Effector memory CD8-positive, alpha-beta T cell (primary cell): Measurements from ENCODE around the gene CDK17.
"Not testable (repeated sequence)": the region's sequence is repeated elsewhere in the genome, so short reads cannot be mapped to it uniquely, and the experiment has no call there.

Experiments used
- ATAC-seq: fragments of 150-1000 bp; cut with Tn5 transposase; replicated peaks from 2 replicates; pipeline ENCODE4 v1.10.0; 2021; ENCODE audit warnings: mild to moderate bottlenecking, moderate library complexity
- DNase-seq, 3 experiments: peaks; one replicate each; pipeline ENCODE4 v3.0.0; 2021
- H3K27ac Mint-ChIP-seq, 2 donors: one replicate each; pipeline ENCODE4 v1.8.0; 2022; ENCODE audit warnings: mild to moderate bottlenecking in 2 of 2, mixed read lengths in 2 of 2, moderate library complexity in 2 of 2
- H3K27me3 Mint-ChIP-seq, 2 donors: one replicate each; pipeline ENCODE4 v1.8.0; 2022; ENCODE audit warnings: mixed read lengths in 2 of 2
- H3K36me3 Mint-ChIP-seq: one replicate; pipeline ENCODE4 v1.8.0; 2022; ENCODE audit warnings: mild to moderate bottlenecking, moderate library complexity, mixed read lengths; ENCODE audit not compliant: insufficient read depth
- H3K4me1 Mint-ChIP-seq, 2 donors: one replicate each; pipeline ENCODE4 v1.8.0; 2022; ENCODE audit warnings: low read depth in 2 of 2, mixed read lengths in 2 of 2
- H3K4me3 Mint-ChIP-seq, 2 donors: one replicate each; pipeline ENCODE4 v1.8.0; 2022; ENCODE audit warnings: mild to moderate bottlenecking in 2 of 2, mixed read lengths in 2 of 2, moderate library complexity in 2 of 2
- H3K9me3 Mint-ChIP-seq, 2 donors: one replicate each; pipeline ENCODE4 v1.8.0; 2022; ENCODE audit warnings: mixed read lengths in 2 of 2

Gene CDK17

DNA sequence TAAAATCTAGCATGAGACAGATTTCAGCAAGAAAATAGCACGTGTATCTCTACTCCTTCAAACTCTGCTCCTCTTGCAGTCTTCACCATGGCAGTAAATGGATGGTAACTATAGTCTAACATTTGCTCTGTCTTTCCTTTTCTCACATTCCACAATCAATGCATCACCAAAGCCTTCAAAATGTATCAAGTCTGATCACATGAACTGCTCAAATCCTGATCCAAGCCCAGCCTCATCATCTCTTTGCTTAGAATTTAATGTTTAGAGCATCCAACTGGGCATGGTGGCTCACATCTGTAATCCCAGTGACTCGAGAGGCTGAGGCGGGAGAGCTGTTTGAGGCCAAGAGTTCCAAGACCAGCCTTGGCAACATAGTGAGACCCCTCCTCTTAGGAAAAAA is 45.9 kb downstream of the CDK17 start:
- Mint-ChIP-seq H3K9me3 (no peaks in the 10 kb centered on the region), H3K27ac (peak overlapping the region in 1 of 2 donors; percentile 66), H3K27me3 (no peaks in the 10 kb centered on the region), H3K4me3 (no peak overlapping the region), H3K4me1 (peaks cover 41 to 72% of the 10 kb centered on the region in 2 donors), H3K36me3 (peaks cover 37% of the 10 kb centered on the region)
- no peak for ATAC-seq
- DNase-seq: no peak

- peak; percentile 18 for ATAC-seq
- Mint-ChIP-seq H3K9me3 (no peaks in the 10 kb centered on the region), H3K4me3 (peak overlapping the region in 1 of 2 donors; percentile 31), H3K36me3 (peaks cover 41% of the 10 kb centered on the region), H3K27me3 (no peaks in the 10 kb centered on the region), H3K4me1 (peaks cover 48 to 76% of the 10 kb centered on the region in 2 donors), H3K27ac (peak overlapping the region; percentile 3 to 66)
- DNase-seq: no peak
Measured at GRCh38 chr12:96352161-96352835, 47.9 kb downstream of the CDK17 start.

GRCh38 chr12:96350982-96351381 is 49.3 kb downstream of the CDK17 start:
- H3K27me3 Mint-ChIP-seq: no peaks in the 10 kb centered on the region
- DNase-seq (no peak), ATAC-seq (peak; percentile 67)
- H3K9me3 Mint-ChIP-seq: no peaks in the 10 kb centered on the region
- H3K4me3 Mint-ChIP-seq: peak overlapping the region in 1 of 2 donors; percentile 13
- H3K4me1 Mint-ChIP-seq: peaks cover 56 to 79% of the 10 kb centered on the region in 2 donors
- H3K27ac Mint-ChIP-seq: peak overlapping the region; percentile 21 to 54
- peaks cover 47% of the 10 kb centered on the region for H3K36me3 Mint-ChIP-seq

DNA sequence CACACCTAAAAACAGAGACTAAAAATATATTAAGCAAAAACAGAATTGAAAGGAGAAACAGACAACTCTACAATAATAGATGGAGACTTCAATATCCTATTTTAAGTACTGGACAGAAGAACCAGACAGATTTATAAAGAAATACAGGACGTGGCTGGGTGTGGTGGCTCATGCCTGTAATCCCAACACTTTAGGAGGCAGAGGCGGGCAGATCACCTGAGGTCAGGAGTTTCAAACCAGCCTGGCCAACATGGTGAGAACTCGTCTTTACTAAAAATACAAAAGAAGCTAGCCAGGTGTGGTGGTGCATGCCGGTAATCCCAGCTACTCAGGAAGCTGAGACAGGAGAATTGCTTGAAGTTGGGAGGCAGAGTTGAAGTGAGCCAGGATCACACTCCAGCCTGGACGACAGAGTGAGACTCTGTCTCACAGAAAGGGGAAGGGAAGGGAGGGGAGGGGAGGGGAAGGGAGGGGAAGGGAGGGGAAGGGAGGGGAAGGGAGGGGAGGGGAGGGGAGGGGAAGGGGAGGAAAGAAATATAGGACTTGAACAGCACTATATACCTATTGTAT is 53.0 kb downstream of the CDK17 start:
- peak overlapping the region; percentile 75 to 77 for H3K27ac Mint-ChIP-seq
- H3K27me3 Mint-ChIP-seq: no peaks in the 10 kb centered on the region
- peaks cover 59 to 70% of the 10 kb centered on the region in 2 donors for H3K4me1 Mint-ChIP-seq
- H3K36me3 Mint-ChIP-seq: peaks cover 67% of the 10 kb centered on the region
- H3K4me3 Mint-ChIP-seq: peak overlapping the region; percentile 33 to 64
- peaks cover 0 to 11% of the 10 kb centered on the region in 2 donors for H3K9me3 Mint-ChIP-seq
- DNase-seq (no peak), ATAC-seq (no peak)

GRCh38 chr12:96346716-96347115 is 53.5 kb downstream of the CDK17 start:
- peaks cover 0 to 11% of the 10 kb centered on the region in 2 donors for H3K9me3 Mint-ChIP-seq
- ATAC-seq: not testable (repeated sequence)

DNA sequence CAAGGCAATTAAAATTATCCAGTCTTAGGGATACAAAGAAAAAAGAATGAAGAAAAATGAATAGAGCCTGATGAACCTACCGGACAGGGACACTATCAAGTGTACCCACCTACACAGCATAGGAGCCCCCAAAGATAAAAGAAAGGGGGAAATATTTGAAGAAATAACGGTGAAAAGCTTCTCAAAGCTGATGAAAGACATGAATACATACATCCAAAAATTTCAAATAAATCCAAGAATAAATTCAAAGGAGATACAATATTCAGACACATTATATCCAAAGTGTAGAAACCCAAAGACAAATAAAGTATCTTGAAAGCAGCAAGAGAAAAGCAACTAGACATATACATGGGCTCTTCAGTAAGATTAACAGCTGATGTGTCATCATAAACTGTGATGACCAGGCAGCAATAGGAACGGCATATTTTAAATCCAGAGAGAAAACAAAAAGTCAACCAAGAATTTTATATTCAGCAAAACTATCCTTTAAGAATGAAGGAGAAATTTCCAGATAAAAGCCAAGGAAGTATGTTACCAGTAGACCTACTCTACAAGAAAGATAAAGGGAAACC is 56.0 kb downstream of the CDK17 start:
- peaks cover 70% of the 10 kb centered on the region for H3K36me3 Mint-ChIP-seq
- peaks cover 0 to 11% of the 10 kb centered on the region in 2 donors for H3K9me3 Mint-ChIP-seq
- peaks cover 46 to 60% of the 10 kb centered on the region in 2 donors for H3K4me1 Mint-ChIP-seq
- no peak for ATAC-seq
- H3K27ac Mint-ChIP-seq: no peak overlapping the region
- no peak for DNase-seq
- H3K27me3 Mint-ChIP-seq: no peaks in the 10 kb centered on the region
- H3K4me3 Mint-ChIP-seq: peak overlapping the region; percentile 53 to 59

More at GRCh38 chr12:96346716-96347115, 53.5 kb downstream of the CDK17 start:
- peak overlapping the region; percentile 75 to 77 for H3K27ac Mint-ChIP-seq
- peak overlapping the region; percentile 33 to 64 for H3K4me3 Mint-ChIP-seq
- not testable (repeated sequence) for DNase-seq, H3K27me3 Mint-ChIP-seq
- H3K36me3 Mint-ChIP-seq: peaks cover 69% of the 10 kb centered on the region
- peaks cover 55 to 65% of the 10 kb centered on the region in 2 donors for H3K4me1 Mint-ChIP-seq

DNA sequence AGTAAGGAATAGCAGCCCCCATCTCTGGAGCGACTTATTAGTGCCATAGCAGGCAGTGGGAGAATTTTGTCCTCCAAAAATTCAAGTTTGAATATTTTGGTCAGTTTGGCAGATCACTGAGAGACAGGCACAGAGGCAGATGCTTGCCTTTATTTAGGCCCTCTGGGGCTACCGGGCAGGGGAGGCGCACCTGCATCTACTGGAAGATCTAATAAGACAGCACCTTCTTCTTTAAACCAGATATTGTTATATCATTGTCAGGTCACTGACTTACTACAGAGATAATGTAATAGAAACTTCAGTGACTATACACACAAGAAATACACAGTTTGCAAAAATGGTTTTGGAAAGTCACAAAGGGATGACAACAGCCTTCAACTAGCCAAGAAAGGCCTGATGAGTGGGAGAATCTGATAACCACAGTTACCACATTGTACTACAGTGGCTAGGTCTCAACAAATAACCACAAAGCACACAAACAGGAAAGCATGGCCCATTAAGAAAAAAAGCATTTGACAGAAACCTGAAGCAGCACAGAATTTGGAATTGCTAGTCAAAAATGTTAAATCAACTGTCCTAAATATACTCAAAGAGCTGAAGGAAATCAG is 56.8 kb downstream of the CDK17 start:
- H3K27ac Mint-ChIP-seq: peak overlapping the region in 1 of 2 donors; percentile 13
- H3K4me1 Mint-ChIP-seq: peaks cover 45 to 62% of the 10 kb centered on the region in 2 donors
- H3K4me3 Mint-ChIP-seq: peak overlapping the region; percentile 53 to 59

GRCh38 chr12:96339666-96340065 is 60.6 kb downstream of the CDK17 start:
- DNase-seq: not testable (repeated sequence)
- Mint-ChIP-seq H3K4me1 (peaks cover 35 to 67% of the 10 kb centered on the region in 2 donors), H3K36me3 (peaks cover 50% of the 10 kb centered on the region)

More for the DNA sequence above, 56.8 kb downstream of the CDK17 start:
- no peaks in the 10 kb centered on the region for H3K27me3 Mint-ChIP-seq
- ATAC-seq (peak; percentile 91), DNase-seq (peak in 1 of 3 experiments; percentile 13)
- peaks cover 63% of the 10 kb centered on the region for H3K36me3 Mint-ChIP-seq
- H3K9me3 Mint-ChIP-seq: peaks cover 0 to 11% of the 10 kb centered on the region in 2 donors

DNA sequence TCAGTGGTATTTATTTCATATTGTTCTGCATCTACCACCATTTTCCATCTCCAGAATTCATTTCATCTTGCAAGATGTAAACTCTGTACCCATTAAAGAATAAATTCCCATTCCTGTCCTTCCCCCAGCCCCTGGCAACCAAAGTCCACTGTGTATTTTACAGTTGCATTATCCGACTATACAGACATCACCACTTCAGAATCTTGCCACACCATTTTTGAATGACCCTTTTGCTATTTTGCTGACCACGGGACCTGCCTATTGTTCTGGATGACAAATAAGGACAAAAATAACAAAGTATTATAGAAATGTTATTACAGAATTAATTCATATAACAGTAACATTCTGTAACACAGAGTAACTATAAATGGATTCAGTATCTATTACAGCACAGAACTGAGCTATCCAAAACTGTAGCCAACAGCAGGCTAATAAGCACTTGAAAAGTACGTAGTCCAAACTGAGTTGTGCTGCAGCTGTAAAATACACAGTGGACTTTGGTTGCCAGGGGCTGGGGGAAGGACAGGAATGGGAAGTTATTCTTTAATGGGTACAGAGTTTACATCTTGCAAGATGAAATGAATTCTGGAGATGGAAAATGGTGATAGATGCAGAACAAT is 61.3 kb downstream of the CDK17 start:
- H3K36me3 Mint-ChIP-seq: peaks cover 43% of the 10 kb centered on the region
- no peak for DNase-seq
- no peak for ATAC-seq
- no peak overlapping the region for H3K27ac Mint-ChIP-seq
- H3K9me3 Mint-ChIP-seq: peaks cover 0 to 5% of the 10 kb centered on the region in 2 donors
- H3K4me3 Mint-ChIP-seq: no peak overlapping the region
- no peaks in the 10 kb centered on the region for H3K27me3 Mint-ChIP-seq
- peaks cover 32 to 63% of the 10 kb centered on the region in 2 donors for H3K4me1 Mint-ChIP-seq

More at GRCh38 chr12:96339666-96340065, 60.6 kb downstream of the CDK17 start:
- peak overlapping the region in 1 of 2 donors; percentile 51 for H3K27ac Mint-ChIP-seq
- not testable (repeated sequence) for H3K4me3 Mint-ChIP-seq, ATAC-seq, H3K27me3 Mint-ChIP-seq
- H3K9me3 Mint-ChIP-seq: peaks cover 0 to 11% of the 10 kb centered on the region in 2 donors

GRCh38 chr12:96337953-96338352 is 62.3 kb downstream of the CDK17 start:
- no peaks in the 10 kb centered on the region for H3K9me3 Mint-ChIP-seq
- no peak for ATAC-seq
- DNase-seq: no peak
- H3K4me1 Mint-ChIP-seq: peaks cover 23 to 57% of the 10 kb centered on the region in 2 donors
- no peaks in the 10 kb centered on the region for H3K27me3 Mint-ChIP-seq
- peaks cover 42% of the 10 kb centered on the region for H3K36me3 Mint-ChIP-seq
- no peak overlapping the region for H3K4me3 Mint-ChIP-seq
- peak overlapping the region in 1 of 2 donors; percentile 67 for H3K27ac Mint-ChIP-seq

DNA sequence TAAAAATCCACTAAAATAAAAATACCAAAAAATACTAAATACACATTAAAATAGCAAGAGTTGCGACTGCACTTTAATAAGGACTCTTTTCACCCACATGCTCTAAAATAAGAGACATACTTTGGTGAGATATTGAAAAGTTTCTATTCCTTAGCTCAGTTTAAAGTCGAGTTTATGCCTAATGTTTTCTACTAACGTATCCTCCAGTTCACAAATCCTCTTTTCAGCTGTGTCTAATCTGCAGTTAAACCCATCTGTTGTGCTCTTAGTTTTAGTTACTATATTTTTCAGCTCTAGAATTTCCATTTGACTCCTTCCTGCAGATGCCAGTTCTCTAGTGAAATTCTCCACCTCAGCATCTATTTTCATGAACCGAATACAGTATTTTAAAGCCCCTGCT is 63.8 kb downstream of the CDK17 start:
- peak overlapping the region in 1 of 2 donors; percentile 7 for H3K27ac Mint-ChIP-seq
- H3K4me1 Mint-ChIP-seq: peaks cover 19 to 51% of the 10 kb centered on the region in 2 donors
- H3K9me3 Mint-ChIP-seq: no peaks in the 10 kb centered on the region

GRCh38 chr12:96335270-96335669 is 65.0 kb downstream of the CDK17 start:
- Mint-ChIP-seq H3K27ac (peak overlapping the region; percentile 23 to 31), H3K9me3 (no peaks in the 10 kb centered on the region), H3K4me1 (peaks cover 16 to 46% of the 10 kb centered on the region in 2 donors), H3K36me3 (peaks cover 40% of the 10 kb centered on the region), H3K27me3 (no peaks in the 10 kb centered on the region), H3K4me3 (peak overlapping the region in 1 of 2 donors; percentile 29)
- no peak for DNase-seq
- ATAC-seq: no peak

More for the DNA sequence above, 63.8 kb downstream of the CDK17 start:
- no peak for ATAC-seq
- H3K27me3 Mint-ChIP-seq: no peaks in the 10 kb centered on the region
- no peak for DNase-seq
- no peak overlapping the region for H3K4me3 Mint-ChIP-seq
- peaks cover 39% of the 10 kb centered on the region for H3K36me3 Mint-ChIP-seq

DNA sequence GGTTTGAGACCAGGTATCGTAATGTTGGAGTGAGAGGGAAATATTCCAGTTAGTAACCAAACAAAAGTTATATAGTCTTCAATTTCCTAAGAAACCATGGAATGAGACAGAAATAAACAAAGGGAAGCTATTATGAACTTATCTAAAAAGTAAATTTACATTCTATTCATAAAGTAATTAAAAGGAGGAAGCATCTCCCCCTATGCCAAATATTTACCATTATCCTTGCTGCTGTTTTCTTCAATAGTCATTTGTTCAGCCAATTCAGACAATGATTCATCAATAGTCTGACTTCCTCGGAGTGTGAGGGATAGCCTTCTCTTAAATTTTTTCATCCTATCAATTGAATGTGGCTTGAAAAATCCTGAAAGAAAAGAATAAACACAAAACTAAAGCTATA is 65.7 kb downstream of the CDK17 start:
- DNase-seq: no peak
- Mint-ChIP-seq H3K27me3 (no peaks in the 10 kb centered on the region), H3K27ac (no peak overlapping the region), H3K4me3 (no peak overlapping the region), H3K9me3 (no peaks in the 10 kb centered on the region), H3K36me3 (peaks cover 44% of the 10 kb centered on the region), H3K4me1 (peaks cover 18 to 51% of the 10 kb centered on the region in 2 donors)
- ATAC-seq: no peak
